ENCODE measurements around the gene FBXL17.

GRCh38 chr5:108171759-108172158 lies 210.1 kb downstream of the FBXL17 start:
- TF ChIP-seq ZNF707 (CRISPR knock-in tag; conservative IDR thresholded peaks at IDR 0.05) (no peak), POLR2A (conservative IDR thresholded peaks at IDR 0.05) (no peak), TBL1XR1 (IDR thresholded peaks at IDR 0.05; ENCODE audit: low read length in 2 of 2) (no peak), USF2 (CRISPR knock-in tag; IDR thresholded peaks at IDR 0.05) (no peak), ZNF197 (CRISPR knock-in tag; IDR thresholded peaks at IDR 0.05; ENCODE audit: low read depth) (no peak), CBX2 (IDR thresholded peaks at IDR 0.05; ENCODE audit: insufficient read depth, low read length, poor library complexity, severe bottlenecking) (no peak), FOSL1 (tag; conservative IDR thresholded peaks at IDR 0.05) (no peak), ZBTB1 (CRISPR knock-in tag; IDR thresholded peaks at IDR 0.05; ENCODE audit: borderline replicate concordance, low read depth) (no peak), CTCF (IDR thresholded peaks at IDR 0.05 in 2 of 3, conservative IDR thresholded peaks at IDR 0.05 in 1 of 3; ENCODE audit: insufficient read depth in 2 of 3, low read depth in 1 of 3, low read length in 3 of 3) (no peak), PHF8 (IDR thresholded peaks at IDR 0.05; ENCODE audit: borderline replicate concordance, low read length) (no peak), NFE2L1 (tag; IDR thresholded peaks at IDR 0.05; ENCODE audit: borderline replicate concordance, low read depth) (no peak), SIN3A (IDR thresholded peaks at IDR 0.05; ENCODE audit: borderline replicate concordance in 2 of 2, control insufficient read depth in 1 of 2, low read depth in 2 of 2, low read length in 2 of 2) (no peak), NRF1 (conservative IDR thresholded peaks at IDR 0.05 in 1 of 2, IDR thresholded peaks at IDR 0.05 in 1 of 2) (no peak)

Data from K562 (cell line).